Measurements from ENCODE around the gene GCHFR. TPM values are rescaled to one million over a fixed set of nuclear protein-coding genes. Genes with fewer than 3 reads are reported as not detected.

Gene GCHFR
- total and polyA plus RNA-seq, 2 experiments from 2014 or later: 97.2 to 213 TPM

- H2AFZ ChIP-seq: no peak overlapping the region
- H3K27me3 ChIP-seq: no peaks in the 10 kb centered on the region
- WGBS (ENCODE audit: low lambda C conversion rate, missing lambda C conversion rate): 97% methylated on average over 12 of the region's 12 CpGs
- no peak overlapping the region for H3K27ac ChIP-seq
- H3K4me1 ChIP-seq (ENCODE audit: insufficient read depth): no peaks in the 10 kb centered on the region
- H3K36me3 ChIP-seq (replicated peaks; ENCODE audit: insufficient read depth, low read depth): no peaks in the 10 kb centered on the region
- no peak for DNase-seq (ENCODE audit: low spot score)
- peaks cover 8% of the 10 kb centered on the region for H3K79me2 ChIP-seq
- H3K9me2 ChIP-seq (replicated peaks; ENCODE audit: insufficient read depth): no peaks in the 10 kb centered on the region
- no peak overlapping the region for H3K4me2 ChIP-seq
- no peaks in the 10 kb centered on the region for H3K9me3 ChIP-seq (ENCODE audit: low read depth)
- no peak for TF ChIP-seq EZH2phosphoT487 (IDR thresholded peaks at IDR 0.05; ENCODE audit: low read depth, severe bottlenecking, unreplicated experiment)
- TF ChIP-seq CTCF (IDR thresholded peaks at IDR 0.05; ENCODE audit: poor library complexity): no peak
- TF ChIP-seq EZH2 (IDR thresholded peaks at IDR 0.05; ENCODE audit: borderline replicate concordance): no peak
- no peaks in the 10 kb centered on the region for H4K20me1 ChIP-seq (ENCODE audit: insufficient read depth, poor library complexity, severe bottlenecking)
- no peak overlapping the region for H3K4me3 ChIP-seq
Observed at GRCh38 chr15:40812721-40813425, 49.0 kb downstream of the GCHFR start.

- no peak for DNase-seq (ENCODE audit: low spot score)
- Histone ChIP-seq H3K9me2 (replicated peaks; ENCODE audit: insufficient read depth) (no peaks in the 10 kb centered on the region), H3K27me3 (no peaks in the 10 kb centered on the region), H3K4me3 (no peak overlapping the region), H2AFZ (no peak overlapping the region), H3K27ac (no peak overlapping the region), H3K4me2 (no peak overlapping the region), H3K36me3 (replicated peaks; ENCODE audit: insufficient read depth, low read depth) (no peaks in the 10 kb centered on the region), H3K4me1 (ENCODE audit: insufficient read depth) (no peaks in the 10 kb centered on the region), H3K9me3 (ENCODE audit: low read depth) (no peaks in the 10 kb centered on the region), H4K20me1 (ENCODE audit: insufficient read depth, poor library complexity, severe bottlenecking) (no peaks in the 10 kb centered on the region), H3K79me2 (no peaks in the 10 kb centered on the region)
- TF ChIP-seq EZH2phosphoT487 (IDR thresholded peaks at IDR 0.05; ENCODE audit: low read depth, severe bottlenecking, unreplicated experiment) (no peak), CTCF (IDR thresholded peaks at IDR 0.05; ENCODE audit: poor library complexity) (no peak), EZH2 (IDR thresholded peaks at IDR 0.05; ENCODE audit: borderline replicate concordance) (no peak)
- 84% methylated on average over 4 of the region's 4 CpGs for WGBS (ENCODE audit: low lambda C conversion rate, missing lambda C conversion rate)
Observed at GRCh38 chr15:40815042-40815698, 51.3 kb downstream of the GCHFR start.

Small RNA genes within 50 kb of the gene (small RNA-seq; reads per million reads assigned to genes)
- gene SUMO2P15: not detected

Other genes with a start within 250 kb of the GCHFR start
- gene CCDC32, start 199.0 kb upstream of the GCHFR start, total RNA-seq: 25.7 and 50.8 TPM in 2 replicates
- gene CCDC32, start 199.0 kb upstream of the GCHFR start, polyA plus RNA-seq: 15.1 and 30.9 TPM in 2 replicates
- 7.1 and 11.5 TPM in 2 replicates for gene RPUSD2, start 194.8 kb upstream of the GCHFR start, total RNA-seq
- 8.6 and 13.4 TPM in 2 replicates for gene RPUSD2, start 194.8 kb upstream of the GCHFR start, polyA plus RNA-seq
- 10.0 and 15.7 TPM in 2 replicates for gene KNL1, start 169.8 kb upstream of the GCHFR start, total RNA-seq
- 2.9 and 3.0 TPM in 2 replicates for gene KNL1, start 169.8 kb upstream of the GCHFR start, polyA plus RNA-seq
- 2.0 and 5.0 TPM in 2 replicates for gene RAD51, start 68.9 kb upstream of the GCHFR start, total RNA-seq
- gene RAD51, start 68.9 kb upstream of the GCHFR start, polyA plus RNA-seq: 4.9 and 5.9 TPM in 2 replicates
- gene RMDN3, start 8.8 kb upstream of the GCHFR start, total RNA-seq: 23.0 and 26.0 TPM in 2 replicates
- 39.0 and 46.8 TPM in 2 replicates for gene RMDN3, start 8.8 kb upstream of the GCHFR start, polyA plus RNA-seq
- 0.43 and 2.6 TPM in 2 replicates for gene C15orf62, start 5.9 kb downstream of the GCHFR start, total RNA-seq
- gene C15orf62, start 5.9 kb downstream of the GCHFR start, polyA plus RNA-seq: 0.77 and 0.97 TPM in 2 replicates
- 25.6 and 26.4 TPM in 2 replicates for gene ZFYVE19, start 43.0 kb downstream of the GCHFR start, total RNA-seq
- 23.8 and 25.4 TPM in 2 replicates for gene ZFYVE19, start 43.0 kb downstream of the GCHFR start, polyA plus RNA-seq
- 18.3 and 36.5 TPM in 2 replicates for gene DNAJC17, start 43.4 kb downstream of the GCHFR start, total RNA-seq
- gene DNAJC17, start 43.4 kb downstream of the GCHFR start, polyA plus RNA-seq: 53.9 and 59.2 TPM in 2 replicates
- 0.24 TPM in 1 of 2 replicates, not detected in the other for gene PPP1R14D, start 64.6 kb downstream of the GCHFR start, total RNA-seq
- 0.47 TPM in 1 of 2 replicates, not detected in the other for gene PPP1R14D, start 64.6 kb downstream of the GCHFR start, polyA plus RNA-seq
- 155 and 197 TPM in 2 replicates for gene SPINT1, start 80.0 kb downstream of the GCHFR start, total RNA-seq
- 233 and 252 TPM in 2 replicates for gene SPINT1, start 80.0 kb downstream of the GCHFR start, polyA plus RNA-seq
- 1.2 and 1.7 TPM in 2 replicates for gene RHOV, start 110.2 kb downstream of the GCHFR start, total RNA-seq
- 5.7 and 6.1 TPM in 2 replicates for gene RHOV, start 110.2 kb downstream of the GCHFR start, polyA plus RNA-seq
- gene VPS18, start 130.4 kb downstream of the GCHFR start, total RNA-seq: 38.3 and 40.1 TPM in 2 replicates
- gene VPS18, start 130.4 kb downstream of the GCHFR start, polyA plus RNA-seq: 34.6 and 40.3 TPM in 2 replicates
- gene DLL4, start 165.3 kb downstream of the GCHFR start, total RNA-seq: 2.3 and 2.8 TPM in 2 replicates
- gene DLL4, start 165.3 kb downstream of the GCHFR start, polyA plus RNA-seq: 1.1 TPM in 1 of 2 replicates, not detected in the other
- gene CHAC1, start 189.4 kb downstream of the GCHFR start, total RNA-seq: 22.1 and 26.8 TPM in 2 replicates
- gene CHAC1, start 189.4 kb downstream of the GCHFR start, polyA plus RNA-seq: 15.6 and 16.2 TPM in 2 replicates

Measured in hepatocyte (in vitro differentiated cells).